ENCODE results near the gene SLC29A2.

SLC29A2 gene

GRCh38 chr11:66373265-66373664 is 1.7 kb upstream of the SLC29A2 start:
- no peak for TF ChIP-seq CTCF (IDR thresholded peaks at IDR 0.05; ENCODE audit: insufficient read depth, low read depth, low read length, missing control alignments)
- no peak overlapping the region for H3K4me3 ChIP-seq (ENCODE audit: low read length)
- DNase-seq (ENCODE audit: low read depth), result no peak

GRCh38 chr11:66369073-66369894 is 2.3 kb downstream of the SLC29A2 start:
- no peak for TF ChIP-seq CTCF (IDR thresholded peaks at IDR 0.05; ENCODE audit: insufficient read depth, low read depth, low read length, missing control alignments)
- DNase-seq (ENCODE audit: low read depth), result no peak
- H3K4me3 ChIP-seq (ENCODE audit: low read length), result no peak overlapping the region

GRCh38 chr11:66368484-66368883 is 3.1 kb downstream of the SLC29A2 start:
- no peak for TF ChIP-seq CTCF (IDR thresholded peaks at IDR 0.05; ENCODE audit: insufficient read depth, low read depth, low read length, missing control alignments)
- no peak for DNase-seq (ENCODE audit: low read depth)
- H3K4me3 ChIP-seq (ENCODE audit: low read length), result no peak overlapping the region

GRCh38 chr11:66367561-66368312 is 3.8 kb downstream of the SLC29A2 start:
- H3K4me3 ChIP-seq (ENCODE audit: low read length), result no peak overlapping the region
- no peak for DNase-seq (ENCODE audit: low read depth)
- TF ChIP-seq CTCF (IDR thresholded peaks at IDR 0.05; ENCODE audit: insufficient read depth, low read depth, low read length, missing control alignments), result no peak

- no peak for DNase-seq (ENCODE audit: low read depth)
- H3K4me3 ChIP-seq (ENCODE audit: low read length), result no peak overlapping the region
- TF ChIP-seq CTCF (IDR thresholded peaks at IDR 0.05; ENCODE audit: insufficient read depth, low read depth, low read length, missing control alignments), result no peak
These were observed 4.6 kb downstream of the SLC29A2 start for GRCh38 chr11:66366844-66367477.

- no peak for TF ChIP-seq CTCF (IDR thresholded peaks at IDR 0.05; ENCODE audit: insufficient read depth, low read depth, low read length, missing control alignments)
- DNase-seq (ENCODE audit: low read depth), result no peak
- no peak overlapping the region for H3K4me3 ChIP-seq (ENCODE audit: low read length)
These were observed 5.6 kb downstream of the SLC29A2 start for GRCh38 chr11:66365711-66366619.

All from epithelial cell of esophagus (primary cell).